PC-3 (cell line): ENCODE data around the gene CCDC116. TPM values are rescaled to one million over a fixed set of nuclear protein-coding genes. Genes with fewer than 3 reads are reported as not detected.

ENCODE experiments used
- ATAC-seq: fragments of 200-7000 bp; cut with Tn5 transposase; 2 replicates; pipeline ENCODE4 v1.9.1; 2020; ENCODE audit warnings: mild to moderate bottlenecking, moderate library complexity
- BruUV-seq: library from RNA; stranded (reverse); fragments of 400-500 nt; replicated peaks from 2 replicates; lab custom pipeline; 2021; lab: Mats Ljungman, UMichigan
- CTCF ChIA-PET: fragments of 300-600 bp; sonication (Branson Sonifier 250); formaldehyde crosslinking; loops from one replicate; lab custom pipeline; 2022; ENCODE audit warnings: antibody characterized with exemption; lab: Charles Lee
- POLR2A ChIA-PET: fragments of 300-600 bp; sonication (Branson Sonifier 250); formaldehyde crosslinking; loops from one replicate; lab custom pipeline; 2022; ENCODE audit warnings: antibody characterized with exemption; ENCODE audit not compliant: unreplicated experiment; lab: Charles Lee
- DNase-seq: peaks from one replicate; pipeline ENCODE4 v3.0.0-alpha.2; 2015
- H2AFZ ChIP-seq: fragments of 300-600 bp; sonication (generic); 2 replicates; pipeline ENCODE4 v1.6.0; 2016; ENCODE audit warnings: antibody characterized with exemption, low read length
- H3F3A ChIP-seq: fragments of 300-600 bp; sonication (generic); one replicate; pipeline ENCODE4 v1.6.0; 2017; ENCODE audit warnings: antibody characterized with exemption, low read length, control low read depth, mild to moderate bottlenecking; ENCODE audit not compliant: unreplicated experiment
- H3K27ac ChIP-seq: fragments of 300-600 bp; sonication (generic); 2 replicates; pipeline ENCODE4 v1.5.1; 2016; ENCODE audit warnings: mild to moderate bottlenecking, low read length
- H3K27me3 ChIP-seq: fragments of 300-600 bp; sonication (generic); 2 replicates; pipeline ENCODE4 v1.6.1; 2016; ENCODE audit warnings: low read length, mixed read lengths
- H3K36me3 ChIP-seq: fragments of 300-600 bp; sonication (generic); 2 replicates; pipeline ENCODE4 v1.6.1; 2016; ENCODE audit warnings: low read depth, mixed run types, low read length, mixed read lengths
- H3K4me1 ChIP-seq: fragments of 300-600 bp; sonication (generic); 2 replicates; pipeline ENCODE4 v1.5.1; 2016; ENCODE audit warnings: low read length; ENCODE audit not compliant: insufficient read depth
- H3K4me2 ChIP-seq: fragments of 300-600 bp; sonication (generic); 2 replicates; pipeline ENCODE4 v1.6.0; 2016; ENCODE audit warnings: low read length
- H3K4me3 ChIP-seq: fragments of 300-600 bp; sonication (generic); 2 replicates; pipeline ENCODE4 v1.5.1; 2016; ENCODE audit warnings: mild to moderate bottlenecking, low read length, mixed read lengths
- H3K79me2 ChIP-seq: fragments of 300-600 bp; sonication (generic); 2 replicates; pipeline ENCODE4 v1.6.1; 2017; ENCODE audit warnings: low read length, mixed read lengths
- H3K9ac ChIP-seq: fragments of 300-600 bp; sonication (generic); 2 replicates; pipeline ENCODE4 v1.6.0; 2016; ENCODE audit warnings: mild to moderate bottlenecking, low read length
- H3K9me2 ChIP-seq: fragments of 300-600 bp; sonication (generic); replicated peaks from 2 replicates; pipeline ENCODE4 v1.6.1; 2016; ENCODE audit warnings: mixed run types, low read length, mixed read lengths
- H3K9me3 ChIP-seq: fragments of 300-600 bp; sonication (generic); 2 replicates; pipeline ENCODE4 v1.6.1; 2016; ENCODE audit warnings: low read length, mixed read lengths
- H4K20me1 ChIP-seq: fragments of 300-600 bp; sonication (generic); 2 replicates; pipeline ENCODE4 v1.6.1; 2016; ENCODE audit warnings: low read length, mixed read lengths
- EZH2 ChIP-seq: fragments of 300-600 bp; sonication (generic); IDR thresholded peaks from one replicate; pipeline ENCODE4 v1.6.1; 2017; ENCODE audit warnings: antibody characterized with exemption, mild to moderate bottlenecking, low read length; ENCODE audit not compliant: unreplicated experiment
- EZH2phosphoT487 ChIP-seq: fragments of 300-600 bp; sonication (generic); IDR thresholded peaks from 2 replicates; pipeline ENCODE4 v1.6.1; 2018; ENCODE audit warnings: mild to moderate bottlenecking, antibody characterized with exemption, low read length, borderline replicate concordance
- intact Hi-C: fragments of 100-400 bp; cut with micrococcal nuclease; formaldehyde crosslinking; loops from 2 replicates; pipeline ENCODE4 v1.9.0; 2023
- total RNA-seq: library from RNA; depleted of rRNA; stranded (reverse); fragments of >200 nt; gene quantifications from 2 replicates; pipeline ENCODE4 v1.2.3, GENCODE V29; 2014
- TF ChIP-seq, protein P1 (sequence below): fragments of 300-600 bp; sonication (generic); conservative IDR thresholded peaks from 2 replicates; pipeline ENCODE4 v1.5.1; 2017; ENCODE audit warnings: antibody characterized with exemption, low read depth, mild to moderate bottlenecking, low read length

Gene CCDC116
- total RNA-seq, 1 experiment from 2014 or later, result not detected

GRCh38 chr22:21622919-21623647 is 9.5 kb upstream of the CCDC116 start:
- CTCF ChIA-PET, result no interaction called here
- no peak overlapping the region for H3K27ac ChIP-seq
- TF ChIP-seq, protein P1, sequence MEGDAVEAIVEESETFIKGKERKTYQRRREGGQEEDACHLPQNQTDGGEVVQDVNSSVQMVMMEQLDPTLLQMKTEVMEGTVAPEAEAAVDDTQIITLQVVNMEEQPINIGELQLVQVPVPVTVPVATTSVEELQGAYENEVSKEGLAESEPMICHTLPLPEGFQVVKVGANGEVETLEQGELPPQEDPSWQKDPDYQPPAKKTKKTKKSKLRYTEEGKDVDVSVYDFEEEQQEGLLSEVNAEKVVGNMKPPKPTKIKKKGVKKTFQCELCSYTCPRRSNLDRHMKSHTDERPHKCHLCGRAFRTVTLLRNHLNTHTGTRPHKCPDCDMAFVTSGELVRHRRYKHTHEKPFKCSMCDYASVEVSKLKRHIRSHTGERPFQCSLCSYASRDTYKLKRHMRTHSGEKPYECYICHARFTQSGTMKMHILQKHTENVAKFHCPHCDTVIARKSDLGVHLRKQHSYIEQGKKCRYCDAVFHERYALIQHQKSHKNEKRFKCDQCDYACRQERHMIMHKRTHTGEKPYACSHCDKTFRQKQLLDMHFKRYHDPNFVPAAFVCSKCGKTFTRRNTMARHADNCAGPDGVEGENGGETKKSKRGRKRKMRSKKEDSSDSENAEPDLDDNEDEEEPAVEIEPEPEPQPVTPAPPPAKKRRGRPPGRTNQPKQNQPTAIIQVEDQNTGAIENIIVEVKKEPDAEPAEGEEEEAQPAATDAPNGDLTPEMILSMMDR, result no peak
- TF ChIP-seq EZH2phosphoT487 (no peak), EZH2 (no peak)
- intact Hi-C loops, result no loop called here
- no peaks in the 10 kb centered on the region for H3K9me2 ChIP-seq
- no peak for ATAC-seq
- H4K20me1 ChIP-seq, result peaks cover 5% of the 10 kb centered on the region; the same call in 1 of the 2 replicates
- no peaks in the 10 kb centered on the region for H3K9me3 ChIP-seq
- no peak overlapping the region for H3K4me3 ChIP-seq
- peaks cover 7% of the 10 kb centered on the region; the same call in 1 of the 2 replicates for H3K36me3 ChIP-seq
- DNase-seq, result no peak
- H3K9ac ChIP-seq, result no peak overlapping the region
- BruUV-seq, result no TSS peak
- H3K4me2 ChIP-seq, result no peak overlapping the region
- H3K27me3 ChIP-seq, result no peaks in the 10 kb centered on the region
- peaks cover 5% of the 10 kb centered on the region for H3K4me1 ChIP-seq
- POLR2A ChIA-PET, result no interaction called here
- H3F3A ChIP-seq, result no peaks in the 10 kb centered on the region
- H2AFZ ChIP-seq, result no peak overlapping the region
- H3K79me2 ChIP-seq, result peaks cover 58% of the 10 kb centered on the region

- intact Hi-C loops, result no loop called here
- Histone ChIP-seq H3K4me1 (peaks cover 10% of the 10 kb centered on the region), H3K9me3 (no peaks in the 10 kb centered on the region), H3K9me2 (no peaks in the 10 kb centered on the region), H3F3A (no peaks in the 10 kb centered on the region), H3K9ac (no peak overlapping the region), H4K20me1 (peaks cover 5% of the 10 kb centered on the region; the same call in 1 of the 2 replicates), H3K4me2 (no peak overlapping the region), H3K27me3 (no peaks in the 10 kb centered on the region), H3K79me2 (peaks cover 61% of the 10 kb centered on the region), H3K4me3 (no peak overlapping the region), H3K27ac (no peak overlapping the region), H3K36me3 (peaks cover 7% of the 10 kb centered on the region; the same call in 1 of the 2 replicates), H2AFZ (no peak overlapping the region)
- BruUV-seq, result no TSS peak
- CTCF ChIA-PET, result no interaction called here
- DNase-seq, result no peak
- no peak for ATAC-seq
- POLR2A ChIA-PET, result no interaction called here
- TF ChIP-seq EZH2phosphoT487 (no peak), EZH2 (no peak)
- TF ChIP-seq, protein P1, result no peak
Observed at GRCh38 chr22:21623648-21623970, 9.0 kb upstream of the CCDC116 start.

DNA sequence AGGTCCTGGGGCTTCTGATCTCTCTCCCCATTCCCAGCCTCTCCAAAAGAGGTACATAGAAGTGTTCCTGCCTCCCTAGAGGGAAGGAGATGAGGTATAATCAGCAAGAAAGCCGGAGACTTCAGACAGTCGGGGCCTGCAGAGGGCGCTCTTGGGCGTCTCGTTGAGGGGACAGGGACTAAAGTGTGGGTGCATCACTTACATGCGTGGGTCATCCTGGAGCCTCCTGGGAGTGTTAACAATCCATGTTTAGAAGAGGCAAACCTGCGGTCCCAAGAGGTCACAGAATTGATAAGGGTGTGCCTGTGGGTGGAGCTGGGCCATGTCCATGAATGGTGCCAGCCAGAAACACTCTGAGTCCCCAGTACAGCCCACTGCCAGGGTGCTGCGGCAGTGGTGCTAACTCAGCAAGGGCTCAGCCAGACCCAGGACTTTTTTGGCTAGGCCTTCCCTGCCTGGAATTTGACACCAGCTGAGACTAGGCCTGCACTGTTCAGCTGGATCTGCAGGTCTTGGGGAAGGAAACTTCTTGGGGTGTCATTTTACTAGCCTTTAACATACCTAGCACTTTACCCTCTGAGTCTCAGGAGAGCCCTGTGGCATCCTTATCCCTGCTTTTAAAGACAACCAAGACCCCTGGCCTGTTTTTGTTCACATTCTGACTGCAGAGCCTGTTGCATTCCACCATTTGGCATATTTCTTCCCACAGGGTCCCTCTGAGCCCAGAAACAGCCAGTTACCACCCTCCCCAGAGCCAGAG is 8.3 kb upstream of the CCDC116 start:
- peaks cover 63% of the 10 kb centered on the region for H3K79me2 ChIP-seq
- ChIA-PET POLR2A (no interaction called here), CTCF (no interaction called here)
- H3K9ac ChIP-seq, result no peak overlapping the region
- TF ChIP-seq, protein P1, result peak; percentile 76
- no peak for TF ChIP-seq EZH2
- peaks cover 10% of the 10 kb centered on the region for H3K4me1 ChIP-seq
- peaks cover 7% of the 10 kb centered on the region; the same call in 1 of the 2 replicates for H3K36me3 ChIP-seq
- no peak overlapping the region for H3K4me3 ChIP-seq
- no peaks in the 10 kb centered on the region for H3K9me2 ChIP-seq
- H2AFZ ChIP-seq, result no peak overlapping the region
- intact Hi-C loops, result no loop called here
- ATAC-seq, result peak; percentile 34
- H3K9me3 ChIP-seq, result no peaks in the 10 kb centered on the region
- peaks cover 5% of the 10 kb centered on the region; the same call in 1 of the 2 replicates for H4K20me1 ChIP-seq
- peak; percentile 38 for DNase-seq
- no peaks in the 10 kb centered on the region for H3F3A ChIP-seq
- no TSS peak for BruUV-seq
- no peak overlapping the region for H3K4me2 ChIP-seq
- H3K27ac ChIP-seq, result no peak overlapping the region
- no peaks in the 10 kb centered on the region for H3K27me3 ChIP-seq
